Measurements from ENCODE around the gene EVX2. TPM values are rescaled to one million over a fixed set of nuclear protein-coding genes. Genes with fewer than 3 reads are reported as not detected.

The EVX2 gene
- total RNA-seq, 1 experiment from 2014 or later: not detected

DNA sequence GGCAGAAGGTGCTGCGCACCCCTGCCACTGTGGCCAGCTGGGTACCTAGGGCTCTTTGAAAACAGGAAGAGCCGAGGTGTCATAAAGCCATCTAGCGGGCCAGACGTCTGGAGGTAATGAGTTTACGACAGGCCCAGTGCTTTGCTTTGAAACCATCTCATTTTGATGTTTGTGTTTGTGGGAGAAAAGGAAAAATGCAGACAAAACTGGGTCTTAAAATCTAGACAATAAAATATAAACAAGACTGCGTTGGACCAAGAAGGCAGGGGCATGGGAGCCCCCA, 42.0 kb upstream of the EVX2 start:
- H3K9me3 Mint-ChIP-seq: no peaks in the 10 kb centered on the region
- H3K36me3 Mint-ChIP-seq: peaks cover 2% of the 10 kb centered on the region; the same call in 1 of the 2 replicates
- CTCF ChIA-PET: interaction anchor here (0.6 to 2.1 kb wide), 5 partner anchors 14 to 522 kb away, joined by 3 to 14 read pairs (median 4); no protein-coding TSS in a partner anchor
- ATAC-seq (no peak), DNase-seq (ENCODE audit: low spot score) (no peak)
- H3K27me3 Mint-ChIP-seq (ENCODE audit: low read depth): peaks cover 98% of the 10 kb centered on the region
- no peak overlapping the region for H3K4me3 Mint-ChIP-seq
- POLR2A ChIA-PET: interaction anchor here (0.7 kb wide), 1 partner anchor 512 kb away, joined by 6 read pairs; no protein-coding TSS in a partner anchor
- no peak for TF ChIP-seq JAZF1 (CRISPR knock-in tag; IDR thresholded peaks at IDR 0.05)
- TF ChIP-seq, protein P1, sequence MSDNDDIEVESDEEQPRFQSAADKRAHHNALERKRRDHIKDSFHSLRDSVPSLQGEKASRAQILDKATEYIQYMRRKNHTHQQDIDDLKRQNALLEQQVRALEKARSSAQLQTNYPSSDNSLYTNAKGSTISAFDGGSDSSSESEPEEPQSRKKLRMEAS (CRISPR knock-in tag; IDR thresholded peaks at IDR 0.05): no peak
- TF ChIP-seq, protein P2, sequence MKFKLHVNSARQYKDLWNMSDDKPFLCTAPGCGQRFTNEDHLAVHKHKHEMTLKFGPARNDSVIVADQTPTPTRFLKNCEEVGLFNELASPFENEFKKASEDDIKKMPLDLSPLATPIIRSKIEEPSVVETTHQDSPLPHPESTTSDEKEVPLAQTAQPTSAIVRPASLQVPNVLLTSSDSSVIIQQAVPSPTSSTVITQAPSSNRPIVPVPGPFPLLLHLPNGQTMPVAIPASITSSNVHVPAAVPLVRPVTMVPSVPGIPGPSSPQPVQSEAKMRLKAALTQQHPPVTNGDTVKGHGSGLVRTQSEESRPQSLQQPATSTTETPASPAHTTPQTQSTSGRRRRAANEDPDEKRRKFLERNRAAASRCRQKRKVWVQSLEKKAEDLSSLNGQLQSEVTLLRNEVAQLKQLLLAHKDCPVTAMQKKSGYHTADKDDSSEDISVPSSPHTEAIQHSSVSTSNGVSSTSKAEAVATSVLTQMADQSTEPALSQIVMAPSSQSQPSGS (CRISPR knock-in tag; IDR thresholded peaks at IDR 0.05; ENCODE audit: borderline replicate concordance, low read depth): no peak
- no peak for TF ChIP-seq NR3C1 (CRISPR knock-in tag; conservative IDR thresholded peaks at IDR 0.05; ENCODE audit: low read depth)
- TF ChIP-seq GTF2I (CRISPR knock-in tag; conservative IDR thresholded peaks at IDR 0.05): no peak
- no peak for TF ChIP-seq TCF7 (CRISPR knock-in tag; IDR thresholded peaks at IDR 0.05; ENCODE audit: low read depth)
- TF ChIP-seq, protein P3, sequence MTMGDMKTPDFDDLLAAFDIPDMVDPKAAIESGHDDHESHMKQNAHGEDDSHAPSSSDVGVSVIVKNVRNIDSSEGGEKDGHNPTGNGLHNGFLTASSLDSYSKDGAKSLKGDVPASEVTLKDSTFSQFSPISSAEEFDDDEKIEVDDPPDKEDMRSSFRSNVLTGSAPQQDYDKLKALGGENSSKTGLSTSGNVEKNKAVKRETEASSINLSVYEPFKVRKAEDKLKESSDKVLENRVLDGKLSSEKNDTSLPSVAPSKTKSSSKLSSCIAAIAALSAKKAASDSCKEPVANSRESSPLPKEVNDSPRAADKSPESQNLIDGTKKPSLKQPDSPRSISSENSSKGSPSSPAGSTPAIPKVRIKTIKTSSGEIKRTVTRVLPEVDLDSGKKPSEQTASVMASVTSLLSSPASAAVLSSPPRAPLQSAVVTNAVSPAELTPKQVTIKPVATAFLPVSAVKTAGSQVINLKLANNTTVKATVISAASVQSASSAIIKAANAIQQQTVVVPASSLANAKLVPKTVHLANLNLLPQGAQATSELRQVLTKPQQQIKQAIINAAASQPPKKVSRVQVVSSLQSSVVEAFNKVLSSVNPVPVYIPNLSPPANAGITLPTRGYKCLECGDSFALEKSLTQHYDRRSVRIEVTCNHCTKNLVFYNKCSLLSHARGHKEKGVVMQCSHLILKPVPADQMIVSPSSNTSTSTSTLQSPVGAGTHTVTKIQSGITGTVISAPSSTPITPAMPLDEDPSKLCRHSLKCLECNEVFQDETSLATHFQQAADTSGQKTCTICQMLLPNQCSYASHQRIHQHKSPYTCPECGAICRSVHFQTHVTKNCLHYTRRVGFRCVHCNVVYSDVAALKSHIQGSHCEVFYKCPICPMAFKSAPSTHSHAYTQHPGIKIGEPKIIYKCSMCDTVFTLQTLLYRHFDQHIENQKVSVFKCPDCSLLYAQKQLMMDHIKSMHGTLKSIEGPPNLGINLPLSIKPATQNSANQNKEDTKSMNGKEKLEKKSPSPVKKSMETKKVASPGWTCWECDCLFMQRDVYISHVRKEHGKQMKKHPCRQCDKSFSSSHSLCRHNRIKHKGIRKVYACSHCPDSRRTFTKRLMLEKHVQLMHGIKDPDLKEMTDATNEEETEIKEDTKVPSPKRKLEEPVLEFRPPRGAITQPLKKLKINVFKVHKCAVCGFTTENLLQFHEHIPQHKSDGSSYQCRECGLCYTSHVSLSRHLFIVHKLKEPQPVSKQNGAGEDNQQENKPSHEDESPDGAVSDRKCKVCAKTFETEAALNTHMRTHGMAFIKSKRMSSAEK (CRISPR knock-in tag; IDR thresholded peaks at IDR 0.05; ENCODE audit: borderline replicate concordance): no peak
- TF ChIP-seq RORB (CRISPR knock-in tag; IDR thresholded peaks at IDR 0.05): no peak
- TF ChIP-seq GRHL2 (CRISPR knock-in tag; IDR thresholded peaks at IDR 0.05; ENCODE audit: insufficient replicate concordance, severe bottlenecking): no peak
- TF ChIP-seq, protein P4, sequence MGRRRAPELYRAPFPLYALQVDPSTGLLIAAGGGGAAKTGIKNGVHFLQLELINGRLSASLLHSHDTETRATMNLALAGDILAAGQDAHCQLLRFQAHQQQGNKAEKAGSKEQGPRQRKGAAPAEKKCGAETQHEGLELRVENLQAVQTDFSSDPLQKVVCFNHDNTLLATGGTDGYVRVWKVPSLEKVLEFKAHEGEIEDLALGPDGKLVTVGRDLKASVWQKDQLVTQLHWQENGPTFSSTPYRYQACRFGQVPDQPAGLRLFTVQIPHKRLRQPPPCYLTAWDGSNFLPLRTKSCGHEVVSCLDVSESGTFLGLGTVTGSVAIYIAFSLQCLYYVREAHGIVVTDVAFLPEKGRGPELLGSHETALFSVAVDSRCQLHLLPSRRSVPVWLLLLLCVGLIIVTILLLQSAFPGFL (CRISPR knock-in tag; IDR thresholded peaks at IDR 0.05; ENCODE audit: borderline replicate concordance): no peak
- no peak for TF ChIP-seq ZNF263 (CRISPR knock-in tag; IDR thresholded peaks at IDR 0.05; ENCODE audit: low read depth)
- TF ChIP-seq, protein P5, sequence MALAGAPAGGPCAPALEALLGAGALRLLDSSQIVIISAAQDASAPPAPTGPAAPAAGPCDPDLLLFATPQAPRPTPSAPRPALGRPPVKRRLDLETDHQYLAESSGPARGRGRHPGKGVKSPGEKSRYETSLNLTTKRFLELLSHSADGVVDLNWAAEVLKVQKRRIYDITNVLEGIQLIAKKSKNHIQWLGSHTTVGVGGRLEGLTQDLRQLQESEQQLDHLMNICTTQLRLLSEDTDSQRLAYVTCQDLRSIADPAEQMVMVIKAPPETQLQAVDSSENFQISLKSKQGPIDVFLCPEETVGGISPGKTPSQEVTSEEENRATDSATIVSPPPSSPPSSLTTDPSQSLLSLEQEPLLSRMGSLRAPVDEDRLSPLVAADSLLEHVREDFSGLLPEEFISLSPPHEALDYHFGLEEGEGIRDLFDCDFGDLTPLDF (CRISPR knock-in tag; IDR thresholded peaks at IDR 0.05): no peak
- TF ChIP-seq ZNF219 (CRISPR knock-in tag; IDR thresholded peaks at IDR 0.05; ENCODE audit: borderline replicate concordance): no peak
- TF ChIP-seq OVOL2 (CRISPR knock-in tag; IDR thresholded peaks at IDR 0.05; ENCODE audit: borderline replicate concordance): no peak
- TF ChIP-seq ZNF671 (CRISPR knock-in tag; IDR thresholded peaks at IDR 0.05): no peak
- TF ChIP-seq HMGA2 (CRISPR knock-in tag; IDR thresholded peaks at IDR 0.05): no peak
- TF ChIP-seq, protein P6, sequence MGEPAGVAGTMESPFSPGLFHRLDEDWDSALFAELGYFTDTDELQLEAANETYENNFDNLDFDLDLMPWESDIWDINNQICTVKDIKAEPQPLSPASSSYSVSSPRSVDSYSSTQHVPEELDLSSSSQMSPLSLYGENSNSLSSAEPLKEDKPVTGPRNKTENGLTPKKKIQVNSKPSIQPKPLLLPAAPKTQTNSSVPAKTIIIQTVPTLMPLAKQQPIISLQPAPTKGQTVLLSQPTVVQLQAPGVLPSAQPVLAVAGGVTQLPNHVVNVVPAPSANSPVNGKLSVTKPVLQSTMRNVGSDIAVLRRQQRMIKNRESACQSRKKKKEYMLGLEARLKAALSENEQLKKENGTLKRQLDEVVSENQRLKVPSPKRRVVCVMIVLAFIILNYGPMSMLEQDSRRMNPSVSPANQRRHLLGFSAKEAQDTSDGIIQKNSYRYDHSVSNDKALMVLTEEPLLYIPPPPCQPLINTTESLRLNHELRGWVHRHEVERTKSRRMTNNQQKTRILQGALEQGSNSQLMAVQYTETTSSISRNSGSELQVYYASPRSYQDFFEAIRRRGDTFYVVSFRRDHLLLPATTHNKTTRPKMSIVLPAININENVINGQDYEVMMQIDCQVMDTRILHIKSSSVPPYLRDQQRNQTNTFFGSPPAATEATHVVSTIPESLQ (CRISPR knock-in tag; IDR thresholded peaks at IDR 0.05): no peak
- H3K4me1 Mint-ChIP-seq: peaks cover 21% of the 10 kb centered on the region
- H3K27ac Mint-ChIP-seq: no peak overlapping the region

Data from WTC11 (cell line).